Lung (tissue), 12 donors: Measurements from ENCODE around the gene FIGNL1. TPM values are rescaled to one million over a fixed set of nuclear protein-coding genes. Genes with fewer than 3 reads are reported as not detected.

Experiments
- ATAC-seq: fragments of 200-7000 bp; cut with Tn5 transposase; one replicate; pipeline ENCODE4 v1.9.1; 2020; ENCODE audit warnings: moderate number of reproducible peaks; ENCODE audit not compliant: insufficient read depth, low FRiP score
- DNase-seq, 3 donors: peaks; one replicate each; pipeline ENCODE4 v3.0.0-alpha.2; 2013 to 2017
- H3K27ac ChIP-seq, 2 donors: one replicate each; pipeline ENCODE4 v1.5.1; 2013; ENCODE audit warnings: mild to moderate bottlenecking in 2 of 2, moderate library complexity in 2 of 2, control low read depth in 1 of 2, inconsistent platforms in 1 of 2, low read depth in 1 of 2, low read length in 1 of 2
- H3K27me3 ChIP-seq, 3 donors: one replicate each; pipeline ENCODE4 v1.5.1; 2013; ENCODE audit warnings: low read length in 2 of 3; ENCODE audit not compliant: control insufficient read depth in 3 of 3, insufficient read depth in 3 of 3
- H3K36me3 ChIP-seq, 4 donors: one replicate each; pipeline ENCODE4 v1.5.1; 2013; ENCODE audit warnings: low read length in 4 of 4, mild to moderate bottlenecking in 1 of 4, moderate library complexity in 1 of 4; ENCODE audit not compliant: control insufficient read depth in 4 of 4, insufficient read depth in 4 of 4
- H3K4me1 ChIP-seq, 5 donors: one replicate each; pipeline ENCODE4 v1.5.1; 2013; ENCODE audit warnings: low read length in 5 of 5, mild to moderate bottlenecking in 2 of 5, moderate library complexity in 1 of 5; ENCODE audit not compliant: control insufficient read depth in 5 of 5, insufficient read depth in 5 of 5
- H3K4me3 ChIP-seq: one replicate; pipeline ENCODE4 v1.5.1; 2013; ENCODE audit warnings: mild to moderate bottlenecking, control low read depth, moderate library complexity
- H3K9ac ChIP-seq, 2 donors: one replicate each; pipeline ENCODE4 v1.5.1; 2013; ENCODE audit warnings: low read length in 2 of 2, control low read depth in 1 of 2; ENCODE audit not compliant: insufficient read depth in 1 of 2
- H3K9me3 ChIP-seq, 4 donors: one replicate each; pipeline ENCODE4 v1.5.1; 2013; ENCODE audit warnings: low read length in 3 of 4, mild to moderate bottlenecking in 1 of 4, moderate library complexity in 1 of 4; ENCODE audit not compliant: control insufficient read depth in 4 of 4, insufficient read depth in 3 of 4
- WGBS, 2 donors: extraction: QIAGEN DNeasy Blood & Tissue Kit; methylation state at CpG; one replicate each; pipeline ENCODE4 v1.1.7; 2013; 5-methylcytosine and 5-hydroxymethylcytosine counted together
- polyA plus RNA-seq, 2 donors: library from polyadenylated mRNA; stranded (reverse); fragments of 200-250 nt; gene quantifications; one replicate each; pipeline ENCODE4 v1.2.1, GENCODE V29; 2013
- total RNA-seq, 2 donors: library from RNA; depleted of rRNA in 1 of 2; stranded (reverse); fragments of >200 nt in 1 of 2; gene quantifications; one replicate each; pipeline ENCODE4 v1.2.1, GENCODE V29; 2014 to 2021
- TF ChIP-seq, protein P1 (sequence below): IDR thresholded peaks from 2 replicates; pipeline ENCODE4 v1.5.1; 2012; ENCODE audit warnings: mild to moderate bottlenecking; ENCODE audit errors: control extremely low read depth, extremely low read depth
- donor health status: control.
- donor health status: control.
- donor health status: Bipolar disorder and iron deficiency.
- donor health status: healthy.
- donor health status: DM: yes; HTN: yes; CAD: no.

The FIGNL1 gene
- total and polyA plus RNA-seq, 4 donors: 3.0 to 17.0 (median 6.2) TPM

DNA sequence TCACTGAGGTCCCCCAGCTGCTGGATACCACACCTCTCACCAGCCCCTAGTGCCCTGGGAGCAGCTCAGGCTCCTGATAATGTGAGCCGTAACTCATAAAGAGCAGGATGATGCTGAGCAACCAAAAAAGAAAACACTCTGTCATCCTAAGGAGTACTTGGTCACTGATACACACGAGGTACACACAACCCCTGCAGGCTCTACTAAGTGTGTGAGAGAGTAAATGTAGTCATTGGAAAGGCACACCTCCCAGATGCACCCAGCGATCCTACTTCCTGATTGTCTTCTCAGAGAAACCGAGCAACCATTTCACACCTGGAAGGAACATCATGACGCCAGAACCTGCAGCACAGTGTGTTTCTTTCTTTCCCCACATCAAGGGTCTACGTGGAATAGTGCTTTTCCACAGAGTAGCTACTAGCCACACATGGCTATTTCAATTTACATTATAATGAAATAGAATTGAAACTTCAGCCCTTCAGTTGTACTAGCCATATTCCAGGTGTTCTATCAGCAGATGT is 34.2 kb downstream of the FIGNL1 start:
- Histone ChIP-seq H3K9ac (no peak overlapping the region), H3K27ac (no peak overlapping the region), H3K36me3 (no peaks in the 10 kb centered on the region), H3K9me3 (no peaks in the 10 kb centered on the region), H3K27me3 (no peaks in the 10 kb centered on the region), H3K4me3 (no peak overlapping the region), H3K4me1 (no peaks in the 10 kb centered on the region)
- DNase-seq: no peak
- WGBS, 2 donors: 59 to 74% methylated on average over 6 of the region's 6 CpGs
- ATAC-seq: no peak
- TF ChIP-seq, protein P1, sequence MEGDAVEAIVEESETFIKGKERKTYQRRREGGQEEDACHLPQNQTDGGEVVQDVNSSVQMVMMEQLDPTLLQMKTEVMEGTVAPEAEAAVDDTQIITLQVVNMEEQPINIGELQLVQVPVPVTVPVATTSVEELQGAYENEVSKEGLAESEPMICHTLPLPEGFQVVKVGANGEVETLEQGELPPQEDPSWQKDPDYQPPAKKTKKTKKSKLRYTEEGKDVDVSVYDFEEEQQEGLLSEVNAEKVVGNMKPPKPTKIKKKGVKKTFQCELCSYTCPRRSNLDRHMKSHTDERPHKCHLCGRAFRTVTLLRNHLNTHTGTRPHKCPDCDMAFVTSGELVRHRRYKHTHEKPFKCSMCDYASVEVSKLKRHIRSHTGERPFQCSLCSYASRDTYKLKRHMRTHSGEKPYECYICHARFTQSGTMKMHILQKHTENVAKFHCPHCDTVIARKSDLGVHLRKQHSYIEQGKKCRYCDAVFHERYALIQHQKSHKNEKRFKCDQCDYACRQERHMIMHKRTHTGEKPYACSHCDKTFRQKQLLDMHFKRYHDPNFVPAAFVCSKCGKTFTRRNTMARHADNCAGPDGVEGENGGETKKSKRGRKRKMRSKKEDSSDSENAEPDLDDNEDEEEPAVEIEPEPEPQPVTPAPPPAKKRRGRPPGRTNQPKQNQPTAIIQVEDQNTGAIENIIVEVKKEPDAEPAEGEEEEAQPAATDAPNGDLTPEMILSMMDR: no peak

DNA sequence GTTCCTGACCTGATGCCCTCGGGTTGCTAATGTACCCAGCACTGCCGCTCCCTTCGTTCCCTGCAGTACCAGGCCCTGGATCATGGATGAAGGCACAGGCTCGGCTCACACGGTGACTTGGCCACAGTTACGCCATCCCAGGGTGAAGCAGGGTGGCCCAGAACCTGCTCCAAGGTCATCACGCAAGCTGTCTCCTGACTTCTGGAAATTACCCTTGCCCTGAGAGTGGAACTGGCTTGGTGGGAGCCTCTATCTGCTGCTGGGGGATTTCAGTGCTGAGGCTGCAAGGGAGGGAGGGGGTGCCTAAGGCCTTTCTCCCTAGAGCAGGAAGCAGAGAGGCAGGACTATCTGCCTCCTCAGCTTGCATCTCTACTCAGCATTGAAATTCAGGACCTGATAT is 36.6 kb downstream of the FIGNL1 start:
- DNase-seq: no peak
- H3K9me3 ChIP-seq: no peaks in the 10 kb centered on the region
- 83 to 87% methylated on average over 7 of the region's 7 CpGs for WGBS, 2 donors
- TF ChIP-seq, protein P1: no peak
- H3K9ac ChIP-seq: no peak overlapping the region
- H3K4me1 ChIP-seq: no peaks in the 10 kb centered on the region
- no peak overlapping the region for H3K27ac ChIP-seq
- ATAC-seq: no peak
- no peaks in the 10 kb centered on the region for H3K27me3 ChIP-seq
- H3K36me3 ChIP-seq: no peaks in the 10 kb centered on the region
- H3K4me3 ChIP-seq: no peak overlapping the region

DNA sequence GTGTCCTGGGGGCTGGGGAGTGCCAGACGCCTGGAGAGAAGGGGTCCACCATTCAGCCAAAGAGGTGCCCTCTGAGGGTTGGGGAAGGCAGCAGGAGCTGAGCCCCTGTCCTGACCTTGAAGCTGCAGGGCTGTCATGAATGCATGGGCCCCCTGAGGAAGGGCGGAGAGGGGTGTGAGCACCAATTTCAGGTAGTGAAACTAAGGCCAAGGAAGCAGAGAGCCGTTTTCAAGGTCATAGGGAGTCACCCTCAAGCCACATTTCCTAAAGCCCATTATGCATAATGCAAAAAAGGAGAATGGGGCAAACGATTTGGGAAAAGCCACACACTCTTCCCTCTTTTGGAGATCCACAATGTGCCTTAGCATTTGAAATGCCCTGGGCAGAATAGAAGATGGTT is 37.2 kb downstream of the FIGNL1 start:
- DNase-seq: no peak
- Histone ChIP-seq H3K9ac (no peak overlapping the region), H3K4me3 (no peak overlapping the region), H3K27me3 (no peaks in the 10 kb centered on the region), H3K4me1 (no peaks in the 10 kb centered on the region), H3K36me3 (no peaks in the 10 kb centered on the region), H3K9me3 (no peaks in the 10 kb centered on the region), H3K27ac (no peak overlapping the region)
- ATAC-seq: no peak
- 63 to 72% methylated on average over 4 of the region's 4 CpGs for WGBS, 2 donors
- TF ChIP-seq, protein P1: no peak

DNA sequence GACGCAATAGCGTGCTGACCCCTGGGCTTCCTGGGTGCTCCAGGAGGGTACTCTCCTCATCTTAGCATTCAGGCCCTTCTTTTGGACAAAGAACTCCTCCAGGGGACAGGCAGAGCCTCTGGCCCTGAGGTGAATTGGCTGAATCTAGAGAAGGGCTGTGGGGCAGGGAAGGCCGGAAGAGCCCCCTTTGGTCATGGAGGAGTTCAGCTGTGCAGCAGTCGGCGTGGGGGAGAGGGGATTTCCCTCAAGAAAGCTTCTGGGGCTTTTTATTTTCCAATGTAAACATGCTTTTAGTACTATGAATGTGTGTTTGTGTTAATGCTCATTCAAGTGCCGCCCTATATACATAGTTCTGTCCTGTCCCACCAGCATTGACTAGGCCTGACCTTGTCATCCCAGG is 38.8 kb downstream of the FIGNL1 start:
- H3K27ac ChIP-seq: no peak overlapping the region
- ATAC-seq (no peak), DNase-seq (no peak)
- no peaks in the 10 kb centered on the region for H3K27me3 ChIP-seq
- H3K36me3 ChIP-seq: no peaks in the 10 kb centered on the region
- no peak overlapping the region for H3K4me3 ChIP-seq
- no peaks in the 10 kb centered on the region for H3K4me1 ChIP-seq
- H3K9ac ChIP-seq: no peak overlapping the region
- TF ChIP-seq, protein P1: no peak
- H3K9me3 ChIP-seq: no peaks in the 10 kb centered on the region
- WGBS, 2 donors: 86 to 90% methylated on average over 6 of the region's 6 CpGs
